ENCODE results near the gene SP5.
"Not testable (repeated sequence)": the region's sequence is repeated elsewhere in the genome, so short reads cannot be mapped to it uniquely, and the experiment has no call there.

Gene SP5

DNA sequence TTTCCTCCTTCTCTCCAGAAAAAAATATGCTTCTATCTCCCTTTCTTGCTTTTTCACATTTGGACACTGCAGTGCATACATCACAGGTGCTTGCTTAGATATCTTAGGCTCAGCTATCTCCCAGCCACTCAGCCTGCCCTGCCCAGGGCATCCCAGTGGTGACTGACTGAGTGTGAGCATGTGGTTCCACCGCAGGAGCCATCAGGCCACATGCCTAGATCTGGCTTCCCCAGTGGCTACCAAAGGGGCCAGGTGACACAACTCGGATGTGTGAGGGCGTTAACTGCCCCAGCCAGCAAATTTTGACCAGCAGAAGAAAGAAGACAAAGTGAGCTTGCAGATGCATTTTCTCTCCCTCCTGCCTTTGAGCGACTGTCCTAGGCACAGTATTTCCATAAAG lies 25.5 kb downstream of the SP5 start:
- no peak for DNase-seq

DNA sequence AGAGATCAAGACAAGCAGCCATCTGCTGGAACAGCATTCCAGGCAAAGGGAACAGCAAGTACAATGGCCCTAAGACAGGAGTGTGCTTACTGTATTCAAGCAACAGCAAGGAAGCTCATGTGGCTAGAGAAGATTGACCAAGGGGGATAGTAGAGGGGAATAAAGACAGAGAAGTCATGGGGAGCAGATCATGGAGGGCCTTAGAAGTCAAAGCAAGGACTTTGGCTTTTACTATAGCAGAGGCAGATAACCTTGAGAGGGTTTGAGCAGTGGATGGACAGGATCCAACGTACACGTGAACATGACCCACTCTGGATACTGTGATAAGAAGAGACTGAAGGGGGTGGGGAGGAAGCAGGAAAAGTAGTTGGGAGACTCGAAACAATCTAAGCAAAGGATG lies 26.9 kb downstream of the SP5 start:
- no peak for DNase-seq

DNA sequence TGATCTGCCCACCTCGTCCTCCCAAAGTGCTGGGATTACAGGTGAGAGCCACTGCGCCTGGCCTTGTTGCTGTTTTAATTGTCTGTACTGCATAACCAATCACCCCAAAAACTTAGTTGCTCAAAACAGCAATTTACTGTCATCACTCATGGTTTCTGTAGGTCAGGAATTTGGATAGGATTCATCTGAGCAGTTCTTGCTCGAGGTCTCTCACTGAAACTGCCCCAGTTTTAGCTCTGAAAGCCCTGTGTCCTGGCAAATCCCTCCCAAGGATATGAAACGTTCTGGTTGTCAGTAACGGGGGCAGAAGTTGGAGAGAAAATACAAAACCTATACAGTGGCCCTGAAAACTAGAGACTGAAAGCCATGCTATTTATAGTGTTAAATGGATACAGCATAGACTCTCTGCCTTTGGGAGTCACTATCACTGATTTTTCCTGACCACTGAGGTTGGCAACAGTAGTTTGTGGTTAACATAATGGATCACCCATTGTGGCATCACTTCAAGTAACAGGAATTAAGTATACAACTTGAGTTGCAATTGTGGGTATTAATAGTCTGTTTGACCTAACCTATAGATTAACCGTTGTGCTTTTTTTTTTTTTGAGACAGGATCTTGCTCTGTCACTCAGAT lies 27.9 kb downstream of the SP5 start:
- DNase-seq = no peak

DNA sequence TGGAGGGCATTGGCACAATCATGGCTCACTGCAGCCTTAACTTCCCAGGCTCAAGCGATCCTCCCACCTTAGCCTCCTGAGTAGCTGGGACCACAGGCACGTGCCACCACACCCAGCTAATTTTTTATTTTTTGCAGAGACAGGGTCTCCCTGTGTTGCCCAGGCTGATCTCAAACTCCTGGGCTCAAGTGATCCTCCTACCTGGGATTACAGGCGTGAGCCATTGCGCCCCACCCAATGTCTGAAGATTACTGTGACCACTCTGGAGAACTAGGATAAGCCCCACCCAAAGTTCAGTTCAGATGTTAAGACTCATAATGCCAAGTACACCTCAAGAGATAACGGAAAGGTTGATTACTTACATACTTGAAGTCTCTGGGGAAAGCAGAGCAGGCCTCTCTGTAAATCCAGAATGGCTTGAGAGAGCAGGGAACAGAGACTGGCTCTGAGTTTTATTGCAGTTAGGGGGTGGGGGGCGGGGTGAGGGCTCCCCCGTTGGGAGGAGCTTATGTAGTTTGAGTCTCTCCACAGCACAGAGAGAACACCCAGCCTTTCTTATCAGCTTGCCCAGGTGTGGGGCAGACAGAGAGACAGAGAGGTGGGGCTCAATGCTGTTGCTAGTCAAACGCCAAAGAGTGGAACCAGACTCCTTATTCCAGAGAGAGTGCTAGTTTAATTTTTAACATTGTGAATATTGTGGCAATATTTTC lies 28.5 kb downstream of the SP5 start:
- DNase-seq = no peak

DNA sequence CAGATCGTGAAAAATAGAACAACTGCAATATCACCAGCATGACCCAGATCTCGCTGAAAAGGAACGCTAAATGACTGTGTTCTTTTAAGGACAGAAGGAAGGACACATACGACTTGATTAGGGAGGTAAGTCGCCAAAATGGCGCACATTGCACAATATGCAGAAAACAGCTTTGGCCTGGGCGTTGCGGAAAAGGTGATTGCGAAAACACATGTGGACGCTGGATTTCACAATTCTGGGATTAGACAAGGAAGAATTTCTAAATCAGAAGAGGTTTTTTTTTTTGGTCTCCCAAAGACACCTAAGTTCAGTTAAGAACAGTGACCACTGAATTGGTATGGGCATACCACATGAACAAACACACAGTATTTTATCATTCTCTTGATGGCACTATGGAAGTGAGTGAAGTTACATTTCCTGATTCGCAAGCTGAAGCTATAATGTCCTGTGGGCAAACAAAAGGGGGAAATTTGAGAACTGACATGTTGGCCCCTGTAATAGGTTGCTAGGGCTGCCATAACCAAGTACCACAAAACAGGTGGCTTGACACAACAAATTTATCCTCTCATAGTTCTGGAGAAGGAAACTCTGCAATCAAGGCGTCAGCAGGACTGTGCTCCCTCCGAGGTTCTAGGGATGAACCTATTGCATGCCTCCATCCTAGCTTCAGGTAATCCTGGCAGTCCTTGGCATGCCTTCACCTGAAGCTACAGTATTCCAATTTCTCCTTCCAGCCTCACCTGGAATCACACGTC lies 29.3 kb downstream of the SP5 start:
- no peak for DNase-seq

DNA sequence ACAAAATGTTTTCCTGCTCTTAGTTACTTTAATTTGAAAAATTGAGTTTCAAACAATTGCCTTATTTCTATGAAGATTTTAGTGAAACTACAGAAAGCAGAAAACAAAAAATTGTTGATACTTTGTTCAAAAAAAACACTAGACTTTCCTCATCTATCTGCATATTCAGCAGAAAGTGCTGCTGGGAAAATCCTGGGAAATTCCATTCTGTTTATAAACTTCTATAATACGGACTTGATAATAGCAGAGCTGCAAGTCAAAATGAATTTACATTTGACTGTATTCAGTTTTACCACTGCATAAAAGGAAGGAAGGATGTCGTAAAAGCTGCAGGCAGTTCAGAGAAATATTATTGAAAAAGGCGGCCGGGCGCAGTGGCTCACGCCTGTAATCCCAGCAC lies 30.2 kb downstream of the SP5 start:
- DNase-seq = no peak

DNA sequence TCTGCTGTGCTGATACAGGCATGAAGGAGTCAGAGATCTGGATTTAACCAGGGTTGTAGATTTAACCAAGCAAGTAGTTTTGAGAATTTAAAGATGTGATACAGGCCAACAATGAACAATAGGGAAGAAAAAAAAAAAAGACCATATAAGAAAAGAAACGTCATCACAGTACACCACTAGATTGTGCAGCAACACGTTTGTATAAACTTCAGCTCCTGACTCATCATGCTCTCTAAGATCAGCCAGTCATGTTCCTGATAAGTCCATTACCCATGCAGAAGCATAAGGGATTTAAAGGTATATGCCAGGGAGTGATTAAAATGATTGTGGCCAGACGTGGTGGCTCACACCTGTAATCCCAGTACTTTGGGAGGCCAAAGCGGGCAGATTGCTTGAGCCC lies 32.8 kb downstream of the SP5 start:
- no peak for DNase-seq

DNA sequence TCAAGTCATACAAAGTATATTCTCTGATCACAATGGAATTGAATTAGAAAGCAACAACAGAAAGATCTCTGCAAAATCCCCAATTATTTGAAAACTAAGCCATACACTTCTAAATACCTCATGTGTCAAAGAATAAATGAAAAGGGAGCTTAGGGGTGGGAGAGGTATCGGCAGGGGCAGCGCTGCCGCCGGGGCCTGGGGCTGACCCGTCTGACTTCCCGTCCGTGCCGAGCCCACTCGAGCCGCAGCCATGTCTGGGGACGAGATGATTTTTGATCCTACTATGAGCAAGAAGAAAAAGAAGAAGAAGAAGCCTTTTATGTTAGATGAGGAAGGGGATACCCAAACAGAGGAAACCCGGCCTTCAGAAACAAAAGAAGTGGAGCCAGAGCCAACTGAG lies 36.4 kb downstream of the SP5 start:
- not testable (repeated sequence) for DNase-seq

DNA sequence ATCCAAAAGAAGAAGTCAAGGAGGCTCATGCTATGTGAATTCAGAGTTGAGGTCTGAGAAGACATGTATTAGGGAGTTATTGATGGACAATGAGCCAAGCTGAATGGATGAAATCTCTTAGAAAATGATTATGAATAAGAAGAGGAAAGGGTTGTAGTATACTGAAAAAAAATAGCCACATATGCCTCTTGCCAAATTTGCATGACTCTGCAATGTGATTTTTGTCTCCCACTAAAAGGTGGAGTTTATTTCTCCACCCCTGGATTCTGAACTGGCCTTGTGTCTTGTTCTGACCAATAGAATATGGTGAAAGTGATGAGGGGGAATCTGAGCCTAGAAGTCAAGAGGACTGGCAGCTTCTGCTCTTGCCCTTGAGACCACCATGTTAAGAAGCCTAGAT lies 46.4 kb downstream of the SP5 start:
- DNase-seq = no peak

DNA sequence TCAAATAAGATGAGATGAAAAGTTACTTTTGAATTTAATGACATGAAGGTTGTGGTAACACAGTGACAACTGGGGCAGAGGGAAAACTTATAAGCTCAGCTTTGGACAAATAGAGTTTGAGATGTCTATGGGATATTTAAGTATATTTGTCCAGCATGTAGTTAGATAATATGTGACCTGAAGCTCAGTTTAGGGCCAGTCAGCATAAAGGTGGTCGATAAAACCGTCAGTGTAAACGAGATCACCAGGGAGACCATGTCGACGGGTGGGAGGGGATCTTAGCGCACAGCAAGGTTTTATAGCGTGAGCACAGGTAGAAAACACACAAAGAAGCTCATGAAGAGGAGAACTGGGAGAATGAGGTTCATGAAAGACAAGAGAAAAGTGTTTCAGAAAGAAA lies 47.6 kb downstream of the SP5 start:
- DNase-seq = no peak

DNA sequence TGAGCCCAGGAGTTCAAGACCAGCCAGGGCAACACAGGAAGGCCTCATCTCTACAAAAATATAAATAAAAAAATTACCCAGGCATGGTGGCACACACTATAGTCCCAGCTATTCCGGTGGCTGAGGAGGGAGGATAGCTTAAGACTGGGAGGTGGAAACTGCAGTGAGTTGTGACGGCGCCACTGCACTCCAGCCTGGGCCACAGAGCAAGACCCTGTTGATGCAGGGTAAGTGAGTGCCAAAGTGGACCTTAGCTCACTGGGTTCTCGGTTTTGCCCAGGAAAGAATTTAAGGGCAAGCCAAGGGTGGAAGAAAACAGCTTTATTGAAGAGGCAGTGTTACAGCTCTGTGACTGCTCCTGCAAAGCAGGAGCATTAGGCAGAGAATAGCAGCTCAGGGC lies 48.1 kb downstream of the SP5 start:
- no peak for DNase-seq

DNA sequence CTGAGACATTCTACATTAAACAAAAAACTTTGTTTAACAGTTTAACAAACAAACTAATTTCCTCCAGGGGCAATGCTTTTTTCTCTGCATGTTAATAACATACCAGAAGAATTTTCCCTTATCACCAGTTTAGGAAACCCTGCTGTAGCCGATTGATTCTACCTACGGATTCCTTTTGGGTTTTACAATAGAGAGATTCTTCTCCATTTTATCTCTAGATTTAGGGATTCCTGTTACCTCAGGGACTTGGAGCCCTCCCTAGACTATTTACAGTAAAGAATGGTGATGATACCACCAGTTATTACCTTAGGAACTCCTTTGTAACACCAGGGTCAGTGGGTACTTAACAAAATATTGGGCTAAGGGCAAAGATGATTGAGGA lies 49.7 kb downstream of the SP5 start:
- DNase-seq = no peak

DNA sequence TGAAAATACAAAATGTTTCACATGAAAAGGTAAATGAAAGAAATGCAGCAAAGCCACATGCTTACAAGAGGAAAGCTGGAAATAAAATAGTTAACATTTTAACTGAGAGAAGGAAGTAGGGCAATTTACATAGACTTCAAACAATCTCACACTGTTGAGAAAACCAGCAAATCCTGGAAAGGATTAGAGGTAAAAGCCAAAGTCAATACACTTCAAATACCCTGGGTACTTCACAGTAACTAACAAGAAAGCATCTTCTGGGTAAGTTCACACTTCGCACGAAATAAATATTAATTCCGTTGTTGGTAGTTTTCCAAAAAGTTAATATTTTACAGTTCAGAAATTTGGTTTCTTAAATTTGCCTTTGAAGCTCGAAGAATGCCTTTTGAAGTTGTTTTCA lies 51.6 kb downstream of the SP5 start:
- no peak for DNase-seq
